Erythroblast (primary cell): ENCODE results near the gene ZBTB39.

Experiments
- DNase-seq, 2 experiments: peaks; one replicate each; lab custom pipeline; 2025; lab: John Stamatoyannopoulos, UW
- GATA1 ChIP-seq: IDR thresholded peaks from 2 replicates; pipeline ENCODE4 v1.6.1; 2011; ENCODE audit warnings: low read depth, mild to moderate bottlenecking, control low read depth, low read length, moderate library complexity
- POLR2A ChIP-seq: IDR thresholded peaks from 2 replicates; pipeline ENCODE4 v1.6.1; 2011; ENCODE audit warnings: mild to moderate bottlenecking, low read length

ZBTB39 gene

GRCh38 chr12:57001448-57001906 is 4.9 kb downstream of the ZBTB39 start:
- no peak for TF ChIP-seq POLR2A
- no peak for TF ChIP-seq GATA1
- peak; percentile 76 to 89 for DNase-seq

GRCh38 chr12:57000393-57000792 is 6.0 kb downstream of the ZBTB39 start:
- no peak for DNase-seq
- no peak for TF ChIP-seq GATA1
- TF ChIP-seq POLR2A: no peak

GRCh38 chr12:56999456-56999855 is 6.9 kb downstream of the ZBTB39 start:
- TF ChIP-seq GATA1: no peak
- TF ChIP-seq POLR2A: no peak
- DNase-seq: no peak

DNA sequence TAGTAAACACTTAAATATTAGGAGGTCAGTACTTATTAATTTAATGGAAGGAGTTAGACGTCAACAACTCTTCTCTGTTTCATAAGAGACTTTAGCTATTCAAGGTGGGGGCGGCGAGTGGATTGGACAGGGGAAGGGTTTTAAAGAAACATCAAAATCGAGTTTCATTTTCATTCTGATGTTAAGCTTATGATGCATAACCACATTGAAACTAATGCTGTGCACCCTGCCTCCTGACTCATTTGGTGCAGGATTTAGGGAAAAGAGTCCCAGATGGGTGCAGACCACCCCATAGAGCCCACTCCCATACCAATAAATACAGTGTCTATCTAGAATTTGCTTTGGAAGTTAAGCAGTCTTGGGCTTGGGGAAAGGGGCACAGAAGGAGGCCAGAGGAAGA is 7.4 kb downstream of the ZBTB39 start:
- TF ChIP-seq POLR2A: no peak
- TF ChIP-seq GATA1: no peak
- DNase-seq: no peak

- TF ChIP-seq GATA1 (no peak), POLR2A (no peak)
- no peak for DNase-seq
These were observed 8.0 kb downstream of the ZBTB39 start for GRCh38 chr12:56998316-56998715.

GRCh38 chr12:56996793-56997545 is 9.4 kb downstream of the ZBTB39 start:
- DNase-seq: no peak
- TF ChIP-seq POLR2A (no peak), GATA1 (no peak)

- DNase-seq: no peak
- TF ChIP-seq POLR2A: no peak
- no peak for TF ChIP-seq GATA1
These were observed 10.3 kb downstream of the ZBTB39 start for GRCh38 chr12:56995930-56996496.

GRCh38 chr12:56995201-56995929 is 11.0 kb downstream of the ZBTB39 start:
- TF ChIP-seq GATA1: no peak
- no peak for TF ChIP-seq POLR2A
- DNase-seq: no peak

GRCh38 chr12:56994231-56994746 is 12.1 kb downstream of the ZBTB39 start:
- DNase-seq: no peak
- no peak for TF ChIP-seq GATA1
- no peak for TF ChIP-seq POLR2A

GRCh38 chr12:56993346-56993745 is 13.0 kb downstream of the ZBTB39 start:
- no peak for TF ChIP-seq POLR2A
- no peak for TF ChIP-seq GATA1

DNA sequence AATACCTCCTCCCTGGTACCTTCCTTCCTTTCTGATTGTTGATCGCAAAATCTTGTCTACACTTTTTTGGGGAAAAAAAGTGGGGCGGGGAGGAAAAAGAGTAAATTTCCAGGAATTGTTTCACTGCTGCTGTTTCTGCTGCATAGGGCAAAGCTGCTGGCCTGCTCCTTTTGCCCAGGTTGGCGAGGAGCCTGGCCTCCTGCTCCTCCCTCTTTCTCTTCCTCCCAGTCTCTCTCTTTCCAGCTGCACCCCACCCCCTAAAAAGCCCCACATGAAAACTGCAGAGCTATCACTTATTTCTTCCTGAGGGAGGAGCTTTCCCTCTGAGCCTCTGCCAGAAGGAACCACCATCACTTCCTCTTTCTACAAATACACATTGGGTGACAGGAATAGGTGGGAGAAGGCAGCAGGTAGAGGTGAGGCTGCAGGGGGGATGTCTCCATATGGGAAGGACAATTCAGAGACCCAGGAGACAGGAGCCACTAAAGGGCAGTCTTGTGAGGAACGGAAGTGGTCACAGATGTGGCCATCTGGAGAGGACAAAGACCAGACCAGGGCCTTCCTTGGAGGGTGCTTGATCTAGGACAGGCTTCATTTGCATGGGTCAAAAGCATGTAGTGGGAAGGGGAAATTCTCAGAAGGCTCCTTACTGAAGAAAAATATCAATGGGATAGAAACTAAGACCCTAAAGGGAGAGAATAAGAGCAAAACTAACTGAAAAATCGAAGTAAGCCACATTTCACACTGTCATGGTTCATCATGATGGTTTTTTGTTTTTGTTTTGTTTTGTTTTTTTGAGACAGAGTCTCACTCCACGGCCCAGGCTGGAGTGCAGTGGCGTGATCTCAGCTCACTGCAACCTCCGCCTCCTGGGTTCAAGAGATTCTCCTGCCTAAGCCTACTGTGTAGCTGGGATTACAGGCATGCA is 14.8 kb downstream of the ZBTB39 start:
- TF ChIP-seq POLR2A: no peak
- TF ChIP-seq GATA1: no peak
- no peak for DNase-seq

More at GRCh38 chr12:56993346-56993745, 13.0 kb downstream of the ZBTB39 start:
- no peak for DNase-seq

- no peak for DNase-seq
- TF ChIP-seq GATA1: no peak
- no peak for TF ChIP-seq POLR2A
These were observed 15.6 kb downstream of the ZBTB39 start for GRCh38 chr12:56990648-56991318.
